NCI-H69 (cell line): ENCODE measurements around the gene LRRC71.
A peak's percentile ranks its signal among the peaks of the same experiment; 100 is the strongest.

Source experiments
- DNase-seq: peaks from one replicate; lab custom pipeline; 2025; lab: John Stamatoyannopoulos, UW

Gene LRRC71

GRCh38 chr1:156920233-156921052, at the start of gene LRRC71:
Gene LRRC71 (plus strand): TSS chr1:156920632. CDS start chr1:156920804, 172 bp downstream.
- DNase-seq = peak; percentile 89

DNA sequence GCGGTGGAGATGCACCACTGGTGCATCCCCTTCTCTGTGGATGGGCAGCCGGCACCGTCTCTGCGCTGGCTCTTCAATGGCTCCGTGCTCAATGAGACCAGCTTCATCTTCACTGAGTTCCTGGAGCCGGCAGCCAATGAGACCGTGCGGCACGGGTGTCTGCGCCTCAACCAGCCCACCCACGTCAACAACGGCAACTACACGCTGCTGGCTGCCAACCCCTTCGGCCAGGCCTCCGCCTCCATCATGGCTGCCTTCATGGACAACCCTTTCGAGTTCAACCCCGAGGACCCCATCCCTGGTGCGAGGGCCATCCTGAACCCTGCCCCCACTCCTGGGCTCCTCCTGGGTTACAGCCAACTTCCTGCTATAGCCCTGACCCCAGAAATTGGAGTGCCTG, 46.8 kb upstream of the LRRC71 start:
- DNase-seq = no peak

GRCh38 chr1:156874142-156874541, 46.3 kb upstream of the LRRC71 start:
- DNase-seq = no peak

- peak; percentile 45 for DNase-seq
These were observed 45.7 kb upstream of the LRRC71 start for GRCh38 chr1:156874572-156875340.

DNA sequence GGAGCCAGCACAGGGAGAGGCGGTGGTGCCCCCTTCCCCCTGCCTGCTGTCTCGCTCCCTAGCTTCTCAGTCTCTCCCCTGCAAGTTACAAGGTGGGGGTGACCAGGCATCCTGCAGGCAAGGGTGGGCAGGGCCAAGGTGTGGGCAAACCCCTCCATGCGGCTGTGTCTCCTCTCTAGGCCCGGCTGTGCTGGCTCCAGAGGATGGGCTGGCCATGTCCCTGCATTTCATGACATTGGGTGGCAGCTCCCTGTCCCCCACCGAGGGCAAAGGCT, 45.2 kb upstream of the LRRC71 start:
- DNase-seq = no peak

DNA sequence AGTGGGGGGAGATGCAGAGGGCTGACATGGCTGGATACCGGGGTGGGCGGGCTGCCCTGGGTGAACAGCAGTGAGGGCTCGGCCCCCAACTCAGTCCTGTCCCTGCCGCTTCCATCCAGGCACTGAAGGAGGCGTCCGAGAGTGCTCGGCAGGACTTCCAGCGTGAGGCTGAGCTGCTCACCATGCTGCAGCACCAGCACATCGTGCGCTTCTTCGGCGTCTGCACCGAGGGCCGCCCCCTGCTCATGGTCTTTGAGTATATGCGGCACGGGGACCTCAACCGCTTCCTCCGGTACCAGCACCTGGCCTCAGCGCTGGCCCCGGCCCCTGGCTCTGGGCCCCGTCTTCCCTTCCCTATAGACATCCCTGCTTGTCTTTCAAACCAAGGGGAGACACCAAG, 44.2 kb upstream of the LRRC71 start:
- no peak for DNase-seq

DNA sequence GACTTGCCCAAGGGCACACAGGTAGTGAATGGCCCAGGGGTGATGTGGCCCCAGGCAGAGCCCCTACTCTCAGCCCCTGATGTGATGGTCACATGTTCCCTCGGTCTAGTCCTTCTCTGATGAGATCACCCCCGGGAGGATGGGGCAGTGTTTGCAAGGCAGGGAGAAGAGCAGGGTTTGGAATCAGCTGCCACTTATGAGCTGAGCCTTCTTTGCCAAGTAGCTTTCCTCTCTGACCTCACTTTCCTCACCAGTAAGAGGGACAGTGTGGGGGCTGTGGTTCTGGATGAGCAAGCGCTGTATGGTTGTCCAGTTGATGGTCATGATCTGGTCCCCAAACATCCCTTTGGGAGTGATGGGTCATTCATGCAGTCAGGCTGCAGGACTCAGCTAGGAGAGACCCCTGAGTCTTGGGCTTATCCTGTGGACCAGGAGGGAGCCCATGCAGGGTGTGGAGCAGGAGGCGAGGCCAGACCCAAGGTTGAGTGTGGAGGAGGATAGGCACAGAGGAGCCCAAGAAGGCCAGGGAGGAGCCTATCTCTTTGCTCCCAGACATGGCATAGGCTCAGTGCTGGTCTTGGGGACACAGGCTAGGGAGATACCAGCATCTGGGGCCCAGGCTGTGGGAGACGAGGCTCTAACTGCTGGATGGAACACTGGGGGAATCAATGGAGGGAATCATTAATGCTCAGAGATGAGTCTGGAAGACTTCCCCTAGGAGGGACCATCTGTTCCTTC, 42.8 kb upstream of the LRRC71 start:
- peak; percentile 18 for DNase-seq

DNA sequence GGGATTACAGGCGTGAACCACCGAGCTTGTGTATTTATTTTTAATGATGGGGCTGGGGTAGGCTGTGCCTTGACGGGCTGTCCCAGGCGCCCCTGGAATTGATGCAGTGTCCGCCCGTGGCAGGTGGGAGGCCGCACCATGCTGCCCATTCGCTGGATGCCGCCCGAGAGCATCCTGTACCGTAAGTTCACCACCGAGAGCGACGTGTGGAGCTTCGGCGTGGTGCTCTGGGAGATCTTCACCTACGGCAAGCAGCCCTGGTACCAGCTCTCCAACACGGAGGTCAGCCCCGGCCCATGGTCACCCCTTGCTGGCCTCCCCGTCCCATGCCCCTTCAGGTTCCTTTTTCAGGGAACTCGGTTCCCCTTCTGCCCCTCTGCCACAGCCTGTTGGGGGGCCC, 40.6 kb upstream of the LRRC71 start:
- no peak for DNase-seq

GRCh38 chr1:156880473-156880872, 40.0 kb upstream of the LRRC71 start:
- DNase-seq = peak; percentile 82

GRCh38 chr1:156881101-156881500, 39.3 kb upstream of the LRRC71 start:
- DNase-seq = no peak

DNA sequence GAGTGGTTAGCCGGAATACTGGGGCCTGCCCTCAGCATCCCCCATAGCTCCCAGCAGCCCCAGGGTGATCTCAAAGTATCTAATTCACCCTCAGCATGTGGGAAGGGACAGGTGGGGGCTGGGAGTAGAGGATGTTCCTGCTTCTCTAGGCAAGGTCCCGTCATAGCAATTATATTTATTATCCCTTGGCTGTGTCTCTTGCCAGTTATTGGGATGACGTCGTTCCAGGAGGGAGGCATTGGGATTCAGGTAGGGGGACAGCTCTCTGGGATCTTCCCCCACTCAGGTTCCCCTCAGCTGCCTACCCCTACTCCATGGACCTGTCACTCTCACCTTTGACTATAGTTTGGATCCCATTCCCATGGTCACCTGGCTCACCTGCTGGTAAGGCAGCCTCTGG, 38.8 kb upstream of the LRRC71 start:
- peak; percentile 77 for DNase-seq

- DNase-seq = peak; percentile 37
These were observed 37.9 kb upstream of the LRRC71 start for GRCh38 chr1:156882543-156882942.

- peak; percentile 50 for DNase-seq
These were observed 36.5 kb upstream of the LRRC71 start for GRCh38 chr1:156883919-156884318.

DNA sequence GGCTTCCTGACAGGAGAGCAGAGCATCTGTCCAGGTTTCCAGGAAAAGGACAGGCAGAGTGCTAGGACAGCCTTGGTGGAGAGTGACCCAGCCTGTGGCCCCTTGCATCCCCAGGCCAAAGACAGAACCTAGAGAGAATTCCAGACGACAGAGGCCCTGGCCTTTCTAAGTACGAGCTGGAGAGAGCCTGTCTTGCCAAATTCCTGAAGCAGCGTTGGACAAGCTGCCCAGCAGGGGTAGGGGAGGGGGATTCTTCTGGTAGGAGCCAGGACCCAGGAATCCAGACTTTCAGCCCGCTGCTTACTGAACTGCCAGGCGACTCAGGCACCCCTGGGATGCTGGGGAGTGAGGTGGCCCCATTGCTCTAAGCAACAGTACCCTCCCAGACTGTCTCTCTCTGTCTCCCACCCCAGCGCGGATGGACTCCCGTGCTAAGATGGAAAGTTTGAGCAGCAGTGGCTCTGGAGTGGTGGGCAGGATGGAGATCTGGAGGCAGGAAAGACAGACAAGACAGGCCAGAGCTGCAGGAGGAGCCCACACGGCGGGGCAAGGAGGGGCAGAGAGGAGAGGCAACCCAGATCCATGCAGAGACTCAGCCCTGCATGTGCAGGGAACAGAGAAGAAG, 35.8 kb upstream of the LRRC71 start:
- no peak for DNase-seq

- no peak for DNase-seq
These were observed 35.1 kb upstream of the LRRC71 start for GRCh38 chr1:156885314-156885713.

- no peak for DNase-seq
These were observed 34.5 kb upstream of the LRRC71 start for GRCh38 chr1:156885880-156886355.

DNA sequence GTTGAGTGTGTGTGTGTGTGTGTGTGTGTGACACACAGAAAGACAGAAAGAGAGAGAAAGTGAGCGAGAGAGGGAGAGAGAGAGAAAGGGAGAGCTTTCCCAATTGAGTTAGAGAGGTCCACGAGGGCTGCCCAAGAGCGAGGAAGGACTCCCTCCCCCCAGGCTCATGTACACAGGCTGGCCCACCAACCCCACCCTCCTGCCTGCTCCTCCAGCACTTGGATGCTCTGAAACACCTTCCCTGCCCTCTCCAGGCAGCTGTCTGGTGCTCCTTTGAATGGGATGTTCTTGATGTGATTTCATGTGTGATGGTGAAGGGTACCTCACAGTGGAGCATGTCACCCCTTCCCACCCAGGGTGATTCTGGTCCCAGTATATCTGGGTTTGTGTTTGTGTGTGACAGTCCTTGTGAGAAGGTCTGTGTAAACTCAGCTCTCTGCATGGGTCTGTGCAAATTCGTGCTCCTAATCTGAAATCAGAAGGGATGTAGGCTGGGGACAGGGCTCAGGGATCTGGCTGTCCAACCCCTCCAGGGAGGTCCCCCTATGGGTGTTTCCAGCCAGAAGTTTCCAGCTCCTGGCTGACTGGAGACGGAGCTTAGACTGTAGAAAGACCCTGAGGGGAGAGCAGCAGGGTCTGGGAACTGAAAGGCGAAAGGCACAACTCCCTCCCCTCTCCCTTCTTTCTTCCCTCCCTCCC, 33.7 kb upstream of the LRRC71 start:
- no peak for DNase-seq

DNA sequence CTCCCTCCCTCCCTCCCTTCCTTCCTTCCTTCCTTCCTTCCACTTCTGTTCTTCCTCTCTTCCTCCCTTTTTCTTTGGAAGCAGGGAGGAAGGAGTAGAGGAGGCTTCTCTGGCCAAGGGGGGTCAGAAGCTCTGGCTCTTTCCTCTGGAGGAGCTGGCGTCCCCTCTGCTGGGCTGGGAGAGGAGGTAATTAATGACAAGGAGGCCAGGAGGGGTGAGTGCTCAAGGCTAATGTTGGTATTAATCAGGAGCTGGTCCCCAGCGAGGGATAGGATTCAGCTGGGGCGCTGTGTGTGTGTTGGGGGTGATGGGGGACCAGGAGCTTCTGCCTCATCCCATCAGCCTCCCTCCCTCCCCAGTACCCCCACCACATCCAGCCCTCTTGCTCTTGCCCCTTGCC, 33.1 kb upstream of the LRRC71 start:
- DNase-seq = peak; percentile 52

GRCh38 chr1:156887734-156888133, 32.7 kb upstream of the LRRC71 start:
- peak; percentile 47 for DNase-seq

DNA sequence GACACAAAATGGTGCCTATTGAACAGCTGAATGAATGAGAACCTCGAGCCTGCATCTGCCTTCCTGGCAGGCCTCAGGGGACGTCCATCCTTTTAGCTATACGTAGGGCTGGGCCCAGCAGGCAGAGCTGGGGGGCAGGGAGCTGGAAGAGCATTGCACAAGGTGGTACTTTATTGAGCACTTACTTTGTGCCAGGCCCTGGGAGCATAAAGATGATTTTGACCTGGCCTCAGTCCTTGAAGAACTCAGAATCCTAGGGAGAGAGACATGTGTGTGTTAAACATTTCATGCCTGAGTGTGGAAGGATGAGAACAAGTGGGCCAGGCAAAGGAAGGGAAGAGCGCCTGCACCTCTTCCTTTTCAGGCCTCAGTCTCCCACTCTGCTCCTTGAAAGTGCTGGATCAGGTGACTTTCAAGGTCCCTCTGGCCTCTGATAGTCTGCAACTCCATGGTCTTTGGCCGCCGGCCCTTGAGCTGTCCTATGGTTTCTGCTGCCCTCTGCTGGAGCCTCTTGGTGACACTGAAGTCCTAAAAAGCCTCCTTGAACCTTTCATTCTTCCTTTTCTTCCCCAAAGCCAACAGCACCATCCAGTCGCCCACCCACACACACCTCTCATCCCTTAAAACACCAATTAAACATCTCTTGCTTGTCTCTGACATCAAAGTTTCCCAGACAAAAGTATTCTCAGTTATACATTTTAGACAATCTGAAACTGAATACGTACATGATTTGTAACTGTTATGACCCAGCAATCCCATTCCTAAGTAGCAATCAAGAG, 30.4 kb upstream of the LRRC71 start:
- peak; percentile 86 for DNase-seq
